Activated effector memory CD4-positive, alpha-beta T cell treated with Interleukin-2 at 50 U/mL for 16 hours (primary cell): ENCODE measurements around the gene ASAP2.

ENCODE experiments used
- DNase-seq: peaks from one replicate; pipeline ENCODE4 v3.0.0-alpha.2; 2020

ASAP2 gene

DNA sequence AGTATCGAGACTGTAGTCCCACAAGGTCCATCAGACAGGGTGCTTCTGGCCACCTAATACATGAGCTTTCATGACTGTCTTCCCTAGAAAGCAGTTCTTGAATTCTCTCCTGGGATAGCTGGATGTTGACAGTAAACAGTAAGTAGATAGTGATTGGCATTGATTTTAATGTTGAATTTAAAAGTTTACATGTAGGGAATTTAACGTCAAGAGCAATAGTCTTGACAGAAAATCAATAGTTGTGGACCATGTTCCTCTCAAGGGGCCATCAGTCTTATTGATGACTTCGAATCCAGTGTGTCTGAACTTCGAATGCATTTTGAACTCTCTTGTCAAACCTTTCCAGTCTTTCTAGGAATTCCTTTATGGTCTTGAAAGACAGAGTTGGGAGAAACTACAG is 152.9 kb downstream of the ASAP2 start:
- no peak for DNase-seq

GRCh38 chr2:9360110-9360509 is 153.5 kb downstream of the ASAP2 start:
- no peak for DNase-seq

DNA sequence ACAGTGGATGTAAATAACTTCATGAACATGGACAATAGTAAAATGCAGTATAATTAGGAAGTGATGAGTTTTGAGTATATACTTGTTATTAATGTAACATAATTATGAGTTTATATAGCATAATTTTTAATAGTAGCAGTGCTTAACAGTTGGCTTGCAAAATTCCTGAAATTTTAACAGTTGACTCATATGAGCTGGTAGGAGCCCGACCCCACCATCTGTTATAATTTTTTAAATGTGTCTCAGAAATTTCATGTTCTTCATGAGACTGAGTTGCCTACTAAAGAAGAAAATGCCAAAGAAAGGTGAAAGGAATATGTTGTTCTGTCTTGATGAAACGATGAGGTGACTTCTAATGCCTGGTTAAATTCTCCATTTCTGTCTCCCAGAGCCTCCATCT is 154.1 kb downstream of the ASAP2 start:
- DNase-seq = no peak

DNA sequence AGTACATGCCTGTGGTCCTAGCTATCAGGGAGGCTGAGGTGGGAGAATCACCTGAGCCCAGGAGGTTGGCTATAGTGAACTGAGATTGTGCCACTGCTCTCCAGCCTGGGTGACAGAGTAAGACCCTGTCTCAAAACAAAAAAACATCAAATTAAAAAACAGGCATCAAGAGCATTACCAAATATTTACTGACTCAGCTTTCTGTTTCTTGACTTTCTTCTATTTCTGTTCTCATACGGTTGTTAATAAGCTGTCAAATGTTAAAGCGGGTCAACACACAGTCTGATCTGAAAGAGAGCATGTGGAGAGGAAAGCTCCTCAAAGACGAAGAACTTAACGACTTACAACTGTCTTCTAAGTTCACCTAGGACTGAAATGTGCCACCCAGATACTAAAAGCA is 157.8 kb downstream of the ASAP2 start:
- DNase-seq = no peak

GRCh38 chr2:9364791-9365497 is 158.3 kb downstream of the ASAP2 start:
- DNase-seq = no peak

GRCh38 chr2:9365498-9366019 is 158.9 kb downstream of the ASAP2 start:
- DNase-seq = no peak

DNA sequence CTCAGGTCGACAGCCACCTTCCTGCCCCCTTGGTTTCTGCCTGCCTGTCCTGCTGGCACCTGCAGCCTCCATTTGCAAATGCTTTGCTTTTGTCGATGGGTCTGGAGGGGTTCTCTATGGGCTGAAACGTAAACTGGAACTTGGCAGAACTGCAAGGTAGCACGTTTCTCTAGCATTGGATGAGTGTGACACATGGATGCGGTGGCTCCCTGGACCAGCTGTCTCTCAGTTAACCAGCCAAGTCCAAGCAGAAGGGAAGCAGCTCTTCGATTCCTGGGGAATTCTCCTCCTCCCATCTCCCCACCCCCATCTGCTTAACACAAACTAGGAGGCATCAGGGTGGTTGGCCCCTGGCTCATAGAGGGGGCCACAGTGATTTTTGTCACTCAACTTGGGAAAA is 159.4 kb downstream of the ASAP2 start:
- no peak for DNase-seq

DNA sequence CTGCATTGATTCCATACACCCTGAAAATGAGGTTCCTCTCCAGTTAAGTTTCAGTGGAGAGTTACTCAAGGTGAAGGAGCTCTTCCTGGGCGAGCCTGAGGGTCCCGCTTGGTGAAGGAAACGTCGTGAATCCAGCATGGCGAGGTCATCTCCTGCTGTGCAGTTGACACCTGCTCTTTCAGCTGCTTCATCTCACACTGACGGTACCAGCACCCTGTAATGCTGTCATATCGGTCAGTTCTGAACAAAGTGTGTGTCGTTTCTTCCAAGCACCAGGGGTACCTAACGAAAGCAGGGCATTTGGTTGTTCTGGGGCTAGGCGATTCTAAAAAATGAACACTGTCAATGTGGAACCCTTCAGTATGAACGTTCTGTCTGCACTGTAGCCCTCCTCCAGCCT is 164.1 kb downstream of the ASAP2 start:
- DNase-seq = no peak

DNA sequence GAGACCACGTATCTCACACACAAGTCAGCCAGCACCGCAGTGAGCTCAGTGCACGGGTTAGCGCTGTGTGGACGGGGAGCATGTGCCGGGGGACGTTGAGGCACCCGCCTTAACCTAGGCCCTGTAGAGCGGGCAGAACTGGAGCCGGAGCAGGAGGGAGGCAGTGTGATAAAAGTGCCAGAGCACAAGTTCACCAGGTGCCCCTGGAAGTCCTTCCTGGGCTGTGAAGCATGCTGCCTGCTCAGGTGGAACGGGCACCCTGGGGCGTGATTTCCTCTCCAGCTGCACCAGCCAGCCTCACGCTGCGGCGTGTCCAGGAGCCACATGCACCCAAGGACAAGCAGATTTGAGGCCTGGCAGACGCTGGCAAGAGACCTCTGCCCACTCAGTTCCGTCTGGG is 166.4 kb downstream of the ASAP2 start:
- no peak for DNase-seq

GRCh38 chr2:9373476-9373875 is 166.9 kb downstream of the ASAP2 start:
- no peak for DNase-seq

DNA sequence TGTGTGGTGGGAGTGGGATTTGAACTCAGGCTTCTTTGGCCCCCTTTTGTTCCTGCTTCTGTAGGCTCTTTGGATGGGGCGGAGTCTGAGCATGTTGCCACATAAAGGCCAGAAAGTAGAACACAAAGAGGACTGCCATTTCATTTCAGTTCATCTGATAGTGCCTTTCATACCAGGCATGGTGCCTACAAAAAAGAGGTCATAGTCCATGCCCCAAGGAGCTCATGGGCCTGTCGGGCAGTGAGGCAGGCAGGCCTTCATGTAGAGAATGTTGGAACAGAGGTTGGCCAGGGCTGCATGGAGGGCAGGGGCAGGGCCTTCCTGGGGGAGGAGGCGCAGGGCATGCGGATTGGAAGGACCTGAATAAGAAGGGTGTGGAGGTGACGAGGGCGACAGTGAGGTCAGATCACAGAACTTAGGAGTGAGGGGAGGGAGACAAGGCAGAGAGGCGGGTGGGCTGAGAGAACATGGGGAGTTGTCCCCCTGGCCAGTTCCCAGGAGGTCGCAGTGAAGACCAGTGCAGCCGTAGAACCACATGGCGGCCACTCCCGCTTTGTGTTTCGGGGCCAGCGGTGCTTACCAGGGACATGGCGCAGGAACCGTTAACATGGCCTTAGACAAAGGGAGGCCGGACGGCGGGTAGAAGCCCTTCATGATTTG is 167.6 kb downstream of the ASAP2 start:
- no peak for DNase-seq

- DNase-seq = no peak
Observed at GRCh38 chr2:9375857-9376428, 169.3 kb downstream of the ASAP2 start.

DNA sequence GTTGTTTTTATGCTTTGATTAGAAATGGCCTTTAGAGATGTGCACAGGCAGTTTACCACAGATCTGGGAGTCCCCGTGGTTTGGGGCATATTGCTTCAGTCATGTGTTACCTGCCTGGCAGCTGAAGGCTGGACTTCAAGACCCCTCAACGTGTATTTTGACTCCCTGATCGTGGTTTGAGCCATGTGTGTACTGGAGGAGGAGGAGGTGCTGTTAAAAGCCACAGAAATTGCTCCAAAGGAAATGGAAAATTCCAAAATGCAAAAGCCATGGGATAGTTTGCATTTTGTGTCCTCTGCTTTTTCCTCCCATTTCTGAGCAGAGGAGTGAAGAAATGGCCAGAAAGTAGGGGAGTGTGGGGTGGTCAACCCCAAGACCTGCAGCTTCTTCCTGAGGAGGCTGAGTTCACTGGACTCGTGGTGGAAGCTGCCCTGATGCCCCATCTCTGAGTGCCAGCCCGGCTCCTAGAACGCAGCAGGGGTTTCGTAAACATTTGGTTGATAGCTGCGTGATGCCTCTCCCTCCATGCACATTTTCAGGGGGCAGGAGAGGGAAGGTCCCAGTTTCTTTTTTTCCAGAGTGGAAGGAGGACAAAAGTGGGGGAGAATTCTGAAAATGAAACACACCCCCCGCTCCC is 171.0 kb downstream of the ASAP2 start:
- no peak for DNase-seq

GRCh38 chr2:9378433-9379390 is 172.1 kb downstream of the ASAP2 start:
- no peak for DNase-seq

GRCh38 chr2:9379391-9379755 is 172.8 kb downstream of the ASAP2 start:
- DNase-seq = no peak

DNA sequence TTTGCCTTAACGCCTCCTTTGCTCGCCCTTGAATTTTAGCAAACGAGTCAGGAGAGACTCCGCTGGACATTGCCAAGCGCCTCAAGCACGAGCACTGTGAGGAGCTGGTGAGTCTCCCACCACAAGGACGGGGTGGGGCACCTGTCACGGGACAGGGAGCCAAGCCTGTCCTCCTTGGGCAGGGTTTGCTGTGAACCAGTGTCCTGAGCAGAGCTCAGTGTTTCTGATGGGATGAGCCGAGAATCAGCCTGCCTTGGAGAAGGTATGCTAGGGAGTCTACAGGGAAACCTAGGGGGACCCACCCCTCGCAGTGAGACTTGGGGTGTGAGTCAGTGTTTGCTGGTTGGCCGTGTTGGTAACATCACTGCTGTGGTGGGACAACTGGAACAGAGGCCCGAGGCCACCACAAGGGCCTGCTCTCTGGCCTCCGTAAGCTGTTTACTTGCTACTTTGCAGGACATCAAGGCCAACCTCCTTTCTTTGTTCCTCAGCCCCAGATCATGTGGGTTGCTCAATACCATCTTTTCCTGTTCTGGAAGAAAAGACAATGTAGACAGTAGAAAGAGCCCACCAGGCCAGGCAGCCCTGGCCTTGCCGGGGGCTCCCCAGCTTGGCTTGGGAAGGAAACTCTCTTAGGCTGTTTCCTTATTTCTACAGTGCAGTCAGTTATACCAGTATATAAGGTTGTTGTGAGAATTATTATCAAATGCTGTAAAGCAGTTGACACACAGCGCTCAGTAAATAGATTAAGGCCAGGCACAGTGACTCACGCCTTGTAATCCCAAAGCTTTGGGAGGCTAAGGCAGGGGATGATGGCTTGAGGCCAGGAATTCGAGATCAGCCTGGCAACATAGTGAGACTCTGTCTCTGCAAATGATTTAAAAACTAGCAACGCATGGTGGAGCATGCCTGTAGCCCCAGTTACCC is 174.4 kb downstream of the ASAP2 start:
- DNase-seq = no peak

- DNase-seq = no peak
Observed at GRCh38 chr2:9382604-9383235, 176.1 kb downstream of the ASAP2 start.

- DNase-seq = no peak
Observed at GRCh38 chr2:9384521-9384920, 177.9 kb downstream of the ASAP2 start.

DNA sequence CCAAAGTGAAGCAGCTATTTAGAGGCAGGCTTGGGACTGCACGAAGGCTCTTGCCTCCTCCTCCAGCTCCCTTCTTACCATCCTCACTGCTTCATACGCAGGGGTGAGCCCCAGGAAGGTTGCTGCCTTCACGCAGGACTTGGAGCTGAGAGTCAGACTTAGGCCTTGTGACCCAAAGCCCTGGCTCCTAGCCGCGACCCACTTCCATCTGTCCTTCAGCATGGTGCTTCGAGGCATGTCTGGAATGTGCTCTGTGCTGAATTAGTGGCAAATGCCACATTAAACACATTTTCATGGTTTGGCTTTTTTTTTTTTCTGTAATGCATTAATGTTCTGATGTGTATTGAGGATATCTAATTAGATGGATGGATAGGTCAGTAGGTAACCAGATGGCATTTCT is 179.2 kb downstream of the ASAP2 start:
- DNase-seq = no peak

DNA sequence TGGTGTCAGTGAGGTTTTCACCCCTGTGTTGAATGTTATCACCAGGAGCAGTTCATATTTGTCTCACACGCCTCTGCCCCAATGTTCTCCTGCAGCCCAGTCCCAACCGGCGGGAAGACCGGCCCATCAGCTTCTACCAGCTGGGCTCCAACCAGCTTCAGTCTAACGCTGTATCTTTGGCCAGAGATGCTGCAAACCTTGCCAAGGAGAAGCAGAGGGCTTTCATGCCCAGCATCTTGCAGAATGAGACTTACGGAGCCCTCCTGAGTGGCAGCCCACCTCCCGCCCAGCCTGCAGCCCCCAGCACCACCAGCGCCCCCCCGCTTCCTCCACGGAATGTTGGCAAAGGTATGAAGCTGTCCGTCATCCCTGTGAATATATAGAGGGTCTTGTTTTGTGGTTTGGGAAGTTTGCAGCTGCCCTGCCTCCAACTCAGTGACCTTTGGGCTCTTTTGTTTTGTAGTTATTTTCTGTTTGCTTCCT is 181.6 kb downstream of the ASAP2 start:
- DNase-seq = no peak
